ENCODE results near the gene KIF26B.

Gene KIF26B

GRCh38 chr1:245132771-245133170, 22.0 kb upstream of the KIF26B start:
- DNase-seq (ENCODE audit: low spot score): no peak

DNA sequence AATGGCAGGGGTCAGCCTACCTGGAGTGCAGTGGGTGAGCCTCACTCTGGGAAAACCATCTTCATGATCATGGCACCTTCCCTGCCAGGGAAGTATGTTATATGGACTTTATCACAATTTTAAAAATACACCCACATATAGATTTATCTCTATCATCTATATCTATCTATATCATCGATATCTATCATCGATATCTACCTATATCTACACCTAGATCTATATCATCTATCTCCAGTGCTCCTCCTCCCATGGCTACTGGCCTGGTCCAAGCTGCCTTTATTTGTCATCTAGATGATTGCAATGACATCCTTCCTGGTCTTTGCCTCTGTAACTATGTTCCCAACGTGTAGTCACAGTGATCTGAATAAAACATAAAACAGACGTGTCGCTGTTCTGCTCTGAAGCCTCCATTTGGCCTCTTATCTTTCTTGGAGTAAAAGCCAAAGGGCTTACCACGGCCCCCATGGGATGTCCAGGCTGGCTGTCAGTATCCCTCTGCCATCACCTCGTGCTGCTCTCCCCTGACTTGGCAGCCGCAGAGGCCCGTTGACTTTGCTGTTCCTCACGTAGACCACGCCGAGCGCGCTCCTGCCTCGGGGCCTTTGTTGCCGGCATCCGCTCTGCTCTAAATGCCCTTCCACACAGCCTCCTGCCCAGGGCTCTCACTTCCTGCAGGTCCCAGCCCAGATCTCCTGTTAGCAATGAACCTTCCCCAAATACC, 20.6 kb upstream of the KIF26B start:
- no peak for DNase-seq (ENCODE audit: low spot score)

DNA sequence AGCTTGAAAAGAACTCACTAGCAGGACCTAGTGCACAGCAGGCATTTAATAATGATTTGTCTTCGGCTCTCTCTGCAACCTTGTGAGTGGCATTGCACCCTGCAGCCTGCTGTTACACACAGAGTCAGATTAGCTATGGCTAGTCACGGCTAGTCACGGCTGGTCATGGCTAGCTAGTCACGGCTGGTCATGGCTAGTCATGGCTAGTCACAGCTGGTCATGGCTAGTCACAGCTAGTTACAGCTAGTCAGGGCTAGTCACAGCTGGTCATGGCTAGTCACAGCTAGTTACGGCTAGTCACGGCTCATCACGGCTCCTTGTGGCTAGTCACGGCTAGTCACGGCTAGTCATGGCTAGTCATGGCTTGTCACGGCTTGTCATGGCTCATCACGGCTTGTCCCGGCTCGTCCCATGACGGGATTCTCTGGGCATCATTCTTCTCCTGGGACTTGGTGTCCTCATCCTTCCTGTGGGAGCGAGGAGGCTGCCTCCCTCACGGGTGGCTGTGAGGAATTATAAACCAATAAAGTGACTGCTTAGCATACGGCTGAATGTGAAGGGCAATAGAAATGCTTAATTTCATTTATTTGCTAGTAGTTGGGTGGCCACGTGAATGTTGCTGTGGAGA, 12.5 kb upstream of the KIF26B start:
- DNase-seq (ENCODE audit: low spot score): no peak

DNA sequence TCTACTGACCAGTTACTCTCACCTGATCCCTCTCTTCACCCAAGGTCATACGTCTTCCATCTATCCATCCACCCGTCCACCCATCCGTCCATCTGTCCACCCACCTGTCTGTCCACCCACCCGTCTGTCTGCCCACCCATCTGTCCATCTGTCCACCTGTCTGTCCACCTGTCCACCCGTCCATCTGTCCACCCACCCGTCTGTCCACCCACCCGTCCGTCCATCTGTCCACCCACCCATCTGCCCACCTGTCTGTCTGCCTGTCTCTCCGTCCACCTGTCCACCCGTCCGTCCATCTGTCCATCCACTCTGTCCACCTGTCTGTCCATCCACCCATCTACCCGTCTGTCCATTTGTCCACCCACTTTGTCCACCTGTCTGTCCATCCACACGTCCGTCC, 11.8 kb upstream of the KIF26B start:
- no peak for DNase-seq (ENCODE audit: low spot score)

DNA sequence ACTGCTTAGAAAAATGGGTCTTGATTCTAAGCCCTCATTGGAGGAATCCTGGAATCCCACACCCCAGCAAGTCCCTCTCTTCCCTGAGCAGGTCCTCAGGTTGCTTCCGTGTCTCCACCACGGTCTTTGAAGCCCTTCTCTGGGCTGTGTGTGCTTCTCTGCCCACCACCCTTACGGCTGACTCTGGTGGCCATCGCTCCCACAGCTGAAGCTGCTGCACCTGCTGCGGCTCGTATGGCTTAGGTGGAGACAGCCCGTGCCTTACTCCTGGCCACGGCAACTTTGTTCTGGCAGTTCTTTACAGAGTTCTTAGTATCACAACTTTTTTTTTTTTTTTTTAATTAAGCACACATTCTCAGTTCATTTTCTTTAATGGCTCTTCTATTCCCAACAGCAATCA, 10.9 kb upstream of the KIF26B start:
- DNase-seq (ENCODE audit: low spot score): no peak

- no peak for DNase-seq (ENCODE audit: low spot score)
Observed at GRCh38 chr1:245148069-245148468, 6.7 kb upstream of the KIF26B start.

DNA sequence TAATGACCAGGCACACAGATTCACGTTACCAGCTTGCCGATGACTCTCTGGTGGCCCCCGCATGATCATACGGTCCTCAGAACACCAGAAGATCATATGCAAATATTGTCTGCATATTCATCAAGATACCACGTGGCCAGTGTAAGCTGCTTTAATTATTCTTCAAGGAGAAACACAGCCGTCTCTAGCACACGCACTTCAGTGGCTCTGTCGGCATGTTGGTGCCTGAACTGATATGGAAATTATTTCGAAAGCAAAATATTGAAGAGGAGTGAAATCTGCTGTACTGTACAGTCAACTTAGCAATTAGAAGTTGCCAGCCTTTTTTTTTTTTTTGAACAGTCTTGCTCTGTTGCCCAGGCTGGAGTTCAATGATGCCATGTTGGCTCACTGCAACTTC, 5.9 kb upstream of the KIF26B start:
- DNase-seq (ENCODE audit: low spot score): no peak

- DNase-seq (ENCODE audit: low spot score): peak; percentile 70
Observed at GRCh38 chr1:245153081-245153551, 1.7 kb upstream of the KIF26B start.

DNA sequence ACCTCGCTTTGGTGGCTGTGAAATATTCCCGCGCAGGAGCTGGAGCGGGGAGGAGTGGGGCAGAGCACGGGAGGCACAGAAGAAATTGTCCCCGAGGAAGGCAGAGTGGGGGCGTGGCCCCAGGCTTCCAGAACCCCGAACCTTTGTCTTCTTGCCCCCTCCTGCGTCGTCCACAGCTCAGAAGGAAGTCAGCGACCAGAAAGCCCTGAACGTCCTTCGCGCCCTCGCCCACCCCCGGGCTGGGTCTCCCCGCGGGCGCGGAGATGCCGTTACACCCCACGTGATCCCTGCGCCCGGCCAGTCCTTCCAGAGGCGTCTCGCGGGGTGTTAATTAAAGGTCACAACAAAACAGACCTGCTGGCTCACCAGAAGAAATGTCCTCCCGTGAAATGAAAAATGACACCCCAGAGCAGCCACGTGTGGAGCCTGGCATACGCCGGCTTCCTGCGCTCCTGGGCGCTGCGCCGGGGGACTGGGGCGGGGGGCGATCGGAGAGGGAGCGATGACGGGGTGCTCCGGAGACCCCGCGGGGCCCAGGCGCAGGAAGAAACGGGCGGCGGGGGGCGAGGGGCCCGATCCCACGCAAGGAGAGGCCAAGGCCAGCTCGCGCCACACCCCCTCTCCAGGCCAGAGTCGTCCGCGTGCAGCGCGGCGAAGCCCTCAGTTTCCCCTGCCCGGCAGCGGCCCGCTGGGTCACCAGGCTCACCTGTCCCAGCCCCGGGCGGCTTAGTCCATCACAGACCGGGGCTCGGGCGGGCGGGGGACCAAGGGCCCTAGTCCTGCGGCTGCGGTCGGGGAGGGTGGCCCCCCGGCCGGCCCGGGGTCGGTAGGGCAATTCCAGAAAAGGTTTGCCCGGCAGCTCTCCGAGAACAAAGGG, 995 bp upstream of the KIF26B start:
- no peak for DNase-seq (ENCODE audit: low spot score)

DNA sequence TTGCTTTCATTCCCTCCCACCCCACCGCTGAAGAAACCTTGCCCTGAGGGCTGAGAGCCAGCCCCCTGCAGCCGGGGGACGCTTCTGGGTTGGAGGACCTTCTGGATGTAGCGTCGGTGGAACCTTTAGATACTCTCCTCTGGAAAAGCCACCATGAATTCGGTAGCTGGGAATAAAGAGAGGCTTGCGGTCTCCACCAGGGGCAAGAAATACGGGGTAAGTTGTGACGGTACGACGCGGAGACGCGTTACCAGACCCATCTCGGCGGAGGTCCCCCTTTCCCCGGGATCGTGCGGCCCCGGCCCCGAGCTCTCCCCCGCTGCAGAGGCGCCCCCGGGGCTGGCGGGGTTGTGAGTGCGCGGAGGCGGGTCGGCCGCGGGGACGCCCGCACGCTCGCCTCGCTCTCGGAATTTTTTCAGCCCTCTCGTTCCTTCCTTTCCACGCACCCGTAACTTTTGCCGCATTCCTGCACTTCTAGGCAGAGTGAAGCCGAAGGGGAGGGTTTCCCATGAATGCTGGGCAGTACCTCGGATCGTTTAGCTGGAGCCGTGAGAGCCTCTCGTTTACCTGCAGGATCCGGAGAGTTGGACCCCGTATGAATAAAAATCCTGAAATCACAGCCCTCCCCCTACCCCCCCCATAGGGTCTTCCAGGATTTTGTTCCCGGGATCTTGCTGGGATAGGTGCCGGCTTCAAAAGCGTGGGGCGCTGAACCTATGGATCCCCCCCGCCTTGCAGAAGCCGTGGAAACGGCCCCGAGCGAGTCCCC, 671 bp downstream of the KIF26B start:
- no peak for DNase-seq (ENCODE audit: low spot score)

GRCh38 chr1:245156041-245156735, 1.4 kb downstream of the KIF26B start:
- peak; percentile 88 for DNase-seq (ENCODE audit: low spot score)

- DNase-seq (ENCODE audit: low spot score): no peak
Observed at GRCh38 chr1:245156736-245157505, 2.1 kb downstream of the KIF26B start.

DNA sequence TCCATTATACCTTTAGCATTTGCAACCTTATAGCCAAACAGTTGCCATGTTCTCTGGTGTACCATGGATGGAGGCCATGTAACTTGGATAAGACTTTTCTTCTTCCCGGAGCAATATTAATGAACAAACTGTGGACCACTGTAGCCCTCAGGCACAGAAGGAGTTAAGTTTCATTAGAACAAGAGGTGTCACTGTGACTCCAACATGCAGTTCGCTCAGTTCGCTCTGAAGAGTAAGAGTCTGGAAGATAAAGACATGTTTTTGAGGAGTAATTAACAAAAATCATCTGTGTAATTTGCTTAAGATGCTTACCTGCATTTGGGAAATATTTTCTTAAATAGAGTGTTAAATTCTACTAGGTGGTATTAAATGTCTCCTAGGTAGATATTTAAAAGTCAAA, 4.1 kb downstream of the KIF26B start:
- no peak for DNase-seq (ENCODE audit: low spot score)

GRCh38 chr1:245160288-245160687, 5.5 kb downstream of the KIF26B start:
- no peak for DNase-seq (ENCODE audit: low spot score)

DNA sequence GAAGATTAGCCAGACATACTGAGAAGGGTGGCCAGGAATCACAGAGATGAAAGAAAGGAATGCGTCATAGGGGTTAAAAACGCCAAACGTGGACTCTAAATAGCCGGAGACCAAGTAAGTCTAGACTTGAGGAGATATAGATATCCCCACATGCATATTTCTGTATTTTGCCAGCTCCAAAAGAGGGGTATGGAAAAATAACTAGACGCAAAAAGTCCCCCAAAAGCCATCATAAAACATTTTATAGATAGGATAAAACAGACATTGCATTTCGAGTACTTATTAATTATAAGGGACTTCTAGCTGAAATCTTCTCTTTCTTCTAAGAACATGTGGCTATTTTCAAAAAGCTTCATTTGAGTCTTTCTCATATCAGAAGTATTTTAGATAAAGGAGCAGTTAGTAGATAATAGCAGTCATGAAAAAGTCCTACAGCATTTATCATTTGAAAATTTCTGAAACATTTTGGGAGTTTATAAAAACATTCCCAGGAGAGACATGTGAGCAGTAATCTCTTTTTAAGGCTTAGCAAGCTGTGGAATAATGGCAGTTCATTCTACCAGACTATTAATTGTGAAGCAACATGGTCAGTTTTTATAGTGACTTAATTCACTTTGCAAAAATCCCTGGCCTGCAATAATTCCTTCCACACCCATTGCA, 6.1 kb downstream of the KIF26B start:
- DNase-seq (ENCODE audit: low spot score): no peak

GRCh38 chr1:245161866-245162265, 7.1 kb downstream of the KIF26B start:
- no peak for DNase-seq (ENCODE audit: low spot score)

DNA sequence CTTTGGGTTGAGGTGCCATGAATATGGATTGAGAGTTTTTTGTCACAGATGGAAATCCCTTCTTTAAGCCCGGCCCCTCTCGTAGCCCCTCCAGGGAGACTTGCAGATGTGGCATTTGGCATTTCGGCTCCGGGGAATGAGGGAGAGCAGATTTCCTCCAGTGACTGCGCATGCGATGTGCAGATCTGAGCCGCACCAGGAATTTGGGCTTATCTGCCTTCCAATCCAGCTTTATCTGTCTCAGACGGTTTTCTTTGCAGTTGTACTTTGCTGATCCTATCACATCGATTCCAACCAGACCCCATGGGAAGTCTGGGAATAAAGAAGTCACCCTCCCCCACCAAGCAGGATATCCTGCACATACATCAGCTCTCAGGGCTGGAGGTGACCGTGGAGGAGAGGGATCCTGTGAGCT, 11.7 kb downstream of the KIF26B start:
- no peak for DNase-seq (ENCODE audit: low spot score)

- no peak for DNase-seq (ENCODE audit: low spot score)
Observed at GRCh38 chr1:245168086-245168485, 13.3 kb downstream of the KIF26B start.

GRCh38 chr1:245168906-245169305, 14.1 kb downstream of the KIF26B start:
- DNase-seq (ENCODE audit: low spot score): no peak

- DNase-seq (ENCODE audit: low spot score): no peak
Observed at GRCh38 chr1:245169376-245169775, 14.6 kb downstream of the KIF26B start.
